GM21515 (cell line): ENCODE measurements around the gene VPS54.
"Not testable (repeated sequence)": the region's sequence is repeated elsewhere in the genome, so short reads cannot be mapped to it uniquely, and the experiment has no call there.

ENCODE experiments used
- ATAC-seq: cut with Tn5 transposase; IDR thresholded peaks from one replicate; pipeline ENCODE4 v1.9.1; 2021; ENCODE audit not compliant: unreplicated experiment

The VPS54 gene

GRCh38 chr2:63993871-63994270 lies 25.4 kb downstream of the VPS54 start:
- no peak for ATAC-seq

GRCh38 chr2:63993130-63993584 lies 26.1 kb downstream of the VPS54 start:
- ATAC-seq, result not testable (repeated sequence)

- no peak for ATAC-seq
Observed at GRCh38 chr2:63992061-63992685, 27.1 kb downstream of the VPS54 start.

- ATAC-seq, result not testable (repeated sequence)
Observed at GRCh38 chr2:63991173-63991999, 27.8 kb downstream of the VPS54 start.

GRCh38 chr2:63990072-63990471 lies 29.2 kb downstream of the VPS54 start:
- ATAC-seq, result no peak

GRCh38 chr2:63988842-63989436 lies 30.3 kb downstream of the VPS54 start:
- not testable (repeated sequence) for ATAC-seq

GRCh38 chr2:63984606-63985359 lies 34.4 kb downstream of the VPS54 start:
- no peak for ATAC-seq

- ATAC-seq, result no peak
Observed at GRCh38 chr2:63983986-63984605, 35.1 kb downstream of the VPS54 start.

- no peak for ATAC-seq
Observed at GRCh38 chr2:63982335-63982734, 36.9 kb downstream of the VPS54 start.

GRCh38 chr2:63981702-63982103 lies 37.5 kb downstream of the VPS54 start:
- no peak for ATAC-seq

- no peak for ATAC-seq
Observed at GRCh38 chr2:63980794-63981193, 38.4 kb downstream of the VPS54 start.

- ATAC-seq, result peak; percentile 88
Observed at GRCh38 chr2:63977904-63978303, 41.3 kb downstream of the VPS54 start.

GRCh38 chr2:63976125-63976510 lies 43.1 kb downstream of the VPS54 start:
- ATAC-seq, result no peak

- no peak for ATAC-seq
Observed at GRCh38 chr2:63975437-63976124, 43.6 kb downstream of the VPS54 start.

- ATAC-seq, result not testable (repeated sequence)
Observed at GRCh38 chr2:63975036-63975435, 44.2 kb downstream of the VPS54 start.

GRCh38 chr2:63962186-63962585 lies 57.0 kb downstream of the VPS54 start:
- ATAC-seq, result no peak

- ATAC-seq, result no peak
Observed at GRCh38 chr2:63950414-63950813, 68.8 kb downstream of the VPS54 start.

GRCh38 chr2:63942788-63943187 lies 76.4 kb downstream of the VPS54 start:
- no peak for ATAC-seq

- not testable (repeated sequence) for ATAC-seq
Observed at GRCh38 chr2:63932104-63932503, 87.1 kb downstream of the VPS54 start.

GRCh38 chr2:63926815-63927214 lies 92.4 kb downstream of the VPS54 start:
- ATAC-seq, result no peak
